ENCODE measurements around the gene BSN. TPM values are rescaled to one million over a fixed set of nuclear protein-coding genes. Genes with fewer than 3 reads are reported as not detected.

The BSN gene
- total and polyA plus RNA-seq, 2 donors (not counting 1 experiment from before 2014, with no cell fraction given), result under 0.01 to 0.01 TPM

- Histone ChIP-seq H2AFZ (ENCODE audit: low read length) (no peak overlapping the region), H3K4me1 (ENCODE audit: control insufficient read depth, extremely low read depth, insufficient read depth, low read length) (no peaks in the 10 kb centered on the region), H3K36me3 (ENCODE audit: control insufficient read depth, insufficient read depth, low read length) (no peaks in the 10 kb centered on the region), H3K9ac (ENCODE audit: insufficient read depth, low read length) (no peak overlapping the region), H3K9me3 (ENCODE audit: control insufficient read depth, insufficient read depth, low read depth, low read length) (no peaks in the 10 kb centered on the region), H3K27me3 (ENCODE audit: control insufficient read depth, insufficient read depth, low read length) (no peaks in the 10 kb centered on the region), H3K4me3 (replicated peaks in 1 of 4; ENCODE audit: control extremely low read depth in 1 of 4, insufficient read depth in 1 of 4, low read depth in 3 of 4, low read length in 4 of 4) (no peak overlapping the region), H4K20me1 (ENCODE audit: control insufficient read depth, extremely low read depth, insufficient read depth, low read length) (no peaks in the 10 kb centered on the region), H3K79me2 (ENCODE audit: control insufficient read depth, insufficient read depth, low read length) (no peaks in the 10 kb centered on the region), H3K4me2 (ENCODE audit: extremely low read depth, insufficient read depth, low read length) (no peak overlapping the region), H3K27ac (ENCODE audit: insufficient read depth, low read length) (no peak overlapping the region)
- DNase-seq (ENCODE audit: low read depth in 2 of 2), result no peak
- no peak for TF ChIP-seq CTCF (conservative IDR thresholded peaks at IDR 0.05 in 1 of 2, IDR thresholded peaks at IDR 0.05 in 1 of 2; ENCODE audit: low read depth in 1 of 2, low read length in 2 of 2)
- no peak for TF ChIP-seq EZH2 (IDR thresholded peaks at IDR 0.05; ENCODE audit: low read length, missing control alignments)
These were observed 100.0 kb downstream of the BSN start for GRCh38 chr3:49654176-49654825.

- DNase-seq (ENCODE audit: low read depth in 2 of 2), result no peak
- H3K36me3 ChIP-seq (ENCODE audit: control insufficient read depth, insufficient read depth, low read length), result no peaks in the 10 kb centered on the region
- H3K27ac ChIP-seq (ENCODE audit: insufficient read depth, low read length), result no peak overlapping the region
- no peaks in the 10 kb centered on the region for H3K4me1 ChIP-seq (ENCODE audit: control insufficient read depth, extremely low read depth, insufficient read depth, low read length)
- no peak overlapping the region for H3K9ac ChIP-seq (ENCODE audit: insufficient read depth, low read length)
- no peaks in the 10 kb centered on the region for H3K27me3 ChIP-seq (ENCODE audit: control insufficient read depth, insufficient read depth, low read length)
- no peak overlapping the region for H2AFZ ChIP-seq (ENCODE audit: low read length)
- H4K20me1 ChIP-seq (ENCODE audit: control insufficient read depth, extremely low read depth, insufficient read depth, low read length), result no peaks in the 10 kb centered on the region
- TF ChIP-seq CTCF (conservative IDR thresholded peaks at IDR 0.05 in 1 of 2, IDR thresholded peaks at IDR 0.05 in 1 of 2; ENCODE audit: low read depth in 1 of 2, low read length in 2 of 2) (no peak), EZH2 (IDR thresholded peaks at IDR 0.05; ENCODE audit: low read length, missing control alignments) (no peak)
- H3K79me2 ChIP-seq (ENCODE audit: control insufficient read depth, insufficient read depth, low read length), result no peaks in the 10 kb centered on the region
- H3K4me3 ChIP-seq (replicated peaks in 1 of 4; ENCODE audit: control extremely low read depth in 1 of 4, insufficient read depth in 1 of 4, low read depth in 3 of 4, low read length in 4 of 4), result no peak overlapping the region
- H3K9me3 ChIP-seq (ENCODE audit: control insufficient read depth, insufficient read depth, low read depth, low read length), result no peaks in the 10 kb centered on the region
- H3K4me2 ChIP-seq (ENCODE audit: extremely low read depth, insufficient read depth, low read length), result no peak overlapping the region
These were observed 100.8 kb downstream of the BSN start for GRCh38 chr3:49654955-49655556.

DNA sequence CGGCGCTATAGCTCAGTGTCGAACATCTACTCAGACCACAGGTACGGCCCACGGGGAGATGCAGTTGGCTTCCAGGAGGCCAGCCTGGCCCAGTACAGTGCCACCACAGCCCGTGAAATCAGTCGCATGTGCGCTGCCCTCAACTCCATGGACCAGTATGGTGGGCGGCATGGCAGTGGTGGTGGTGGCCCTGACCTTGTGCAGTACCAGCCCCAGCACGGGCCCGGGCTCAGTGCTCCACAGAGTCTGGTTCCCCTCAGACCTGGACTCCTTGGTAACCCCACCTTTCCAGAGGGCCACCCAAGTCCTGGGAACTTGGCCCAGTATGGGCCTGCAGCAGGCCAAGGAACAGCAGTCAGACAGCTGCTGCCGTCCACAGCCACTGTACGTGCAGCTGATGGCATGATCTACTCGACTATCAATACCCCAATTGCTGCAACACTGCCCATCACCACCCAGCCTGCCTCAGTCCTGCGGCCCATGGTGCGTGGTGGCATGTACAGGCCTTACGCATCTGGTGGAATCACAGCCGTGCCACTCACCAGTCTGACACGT lies 101.5 kb downstream of the BSN start:
- no peak overlapping the region for H3K4me2 ChIP-seq (ENCODE audit: extremely low read depth, insufficient read depth, low read length)
- H3K4me3 ChIP-seq (replicated peaks in 1 of 4; ENCODE audit: control extremely low read depth in 1 of 4, insufficient read depth in 1 of 4, low read depth in 3 of 4, low read length in 4 of 4), result no peak overlapping the region
- no peaks in the 10 kb centered on the region for H4K20me1 ChIP-seq (ENCODE audit: control insufficient read depth, extremely low read depth, insufficient read depth, low read length)
- TF ChIP-seq EZH2 (IDR thresholded peaks at IDR 0.05; ENCODE audit: low read length, missing control alignments) (no peak), CTCF (conservative IDR thresholded peaks at IDR 0.05 in 1 of 2, IDR thresholded peaks at IDR 0.05 in 1 of 2; ENCODE audit: low read depth in 1 of 2, low read length in 2 of 2) (no peak)
- H3K4me1 ChIP-seq (ENCODE audit: control insufficient read depth, extremely low read depth, insufficient read depth, low read length), result no peaks in the 10 kb centered on the region
- H3K27me3 ChIP-seq (ENCODE audit: control insufficient read depth, insufficient read depth, low read length), result no peaks in the 10 kb centered on the region
- no peaks in the 10 kb centered on the region for H3K36me3 ChIP-seq (ENCODE audit: control insufficient read depth, insufficient read depth, low read length)
- no peak overlapping the region for H2AFZ ChIP-seq (ENCODE audit: low read length)
- no peaks in the 10 kb centered on the region for H3K9me3 ChIP-seq (ENCODE audit: control insufficient read depth, insufficient read depth, low read depth, low read length)
- no peak overlapping the region for H3K9ac ChIP-seq (ENCODE audit: insufficient read depth, low read length)
- no peak for DNase-seq (ENCODE audit: low read depth in 2 of 2)
- no peaks in the 10 kb centered on the region for H3K79me2 ChIP-seq (ENCODE audit: control insufficient read depth, insufficient read depth, low read length)
- no peak overlapping the region for H3K27ac ChIP-seq (ENCODE audit: insufficient read depth, low read length)

Measured in fibroblast of lung (primary cell).